ENCODE data around the gene RAD23B. TPM values are rescaled to one million over a fixed set of nuclear protein-coding genes. Genes with fewer than 3 reads are reported as not detected.
A peak's percentile ranks its signal among the peaks of the same experiment; 100 is the strongest.

RAD23B gene
- total RNA-seq, 6 experiments from 2014 or later = 86.9 to 110 (median 99.1) TPM

GRCh38 chr9:107240260-107240659 is 42.8 kb upstream of the RAD23B start:
- intact Hi-C loops (cut with DNase I) = no loop called here
- Histone ChIP-seq H3K27ac (no peak overlapping the region), H3K36me3 (no peaks in the 10 kb centered on the region), H3K4me1 (peaks cover 0 to 14% (median 6%) of the 10 kb centered on the region in 4 donors), H3K27me3 (no peaks in the 10 kb centered on the region), H3K9me3 (no peaks in the 10 kb centered on the region), H3K4me3 (no peak overlapping the region)
- TF ChIP-seq CTCF (IDR thresholded peaks at IDR 0.05) (no peak), POLR2A (IDR thresholded peaks at IDR 0.05) (no peak)
- WGBS (ENCODE audit: insufficient coverage, low coverage, low lambda C conversion rate, missing lambda C conversion rate) = 90% methylated on average over 2 of the region's 2 CpGs
- DNase-seq = no peak
- no peak for ATAC-seq

- Histone ChIP-seq H3K27ac (no peak overlapping the region), H3K27me3 (no peaks in the 10 kb centered on the region), H3K36me3 (no peaks in the 10 kb centered on the region), H3K4me1 (no peaks in the 10 kb centered on the region), H3K9me3 (no peaks in the 10 kb centered on the region), H3K4me3 (no peak overlapping the region)
- ATAC-seq = no peak
- DNase-seq = no peak
- intact Hi-C loops (cut with DNase I) = no loop called here
- TF ChIP-seq CTCF (IDR thresholded peaks at IDR 0.05) (no peak), POLR2A (IDR thresholded peaks at IDR 0.05) (no peak)
- WGBS (ENCODE audit: insufficient coverage, low coverage, low lambda C conversion rate, missing lambda C conversion rate) = 75% methylated on average over 4 of the region's 4 CpGs
These were observed 40.7 kb upstream of the RAD23B start for GRCh38 chr9:107242073-107243030.

- ATAC-seq (peak in 2 of 4 donors; percentile 16 to 74), DNase-seq (no peak)
- intact Hi-C loops (cut with DNase I) = no loop called here
- Histone ChIP-seq H3K4me1 (peaks cover 0 to 4% (median 0%) of the 10 kb centered on the region in 4 donors), H3K27ac (no peak overlapping the region), H3K36me3 (no peaks in the 10 kb centered on the region), H3K27me3 (no peaks in the 10 kb centered on the region), H3K9me3 (no peaks in the 10 kb centered on the region), H3K4me3 (no peak overlapping the region)
- 59% methylated on average over 5 of the region's 5 CpGs for WGBS (ENCODE audit: insufficient coverage, low coverage, low lambda C conversion rate, missing lambda C conversion rate)
- no peak for TF ChIP-seq CTCF (IDR thresholded peaks at IDR 0.05)
- TF ChIP-seq POLR2A (IDR thresholded peaks at IDR 0.05) = no peak
These were observed 39.3 kb upstream of the RAD23B start for GRCh38 chr9:107243742-107244141.

- Histone ChIP-seq H3K27me3 (no peaks in the 10 kb centered on the region), H3K36me3 (no peaks in the 10 kb centered on the region), H3K4me1 (peaks cover 0 to 20% (median 1%) of the 10 kb centered on the region in 4 donors), H3K9me3 (no peaks in the 10 kb centered on the region), H3K4me3 (no peak overlapping the region), H3K27ac (no peak overlapping the region)
- intact Hi-C loops (cut with DNase I) = no loop called here
- ATAC-seq (peak in 1 of 4 donors; percentile 5), DNase-seq (no peak)
- 87% methylated on average over 5 of the region's 5 CpGs for WGBS (ENCODE audit: insufficient coverage, low coverage, low lambda C conversion rate, missing lambda C conversion rate)
- TF ChIP-seq CTCF (IDR thresholded peaks at IDR 0.05) (no peak), POLR2A (IDR thresholded peaks at IDR 0.05) (no peak)
These were observed 36.5 kb upstream of the RAD23B start for GRCh38 chr9:107246259-107247254.

All from right lobe of liver (tissue), 6 donors.